ENCODE results near the gene MESD. TPM values are rescaled to one million over a fixed set of nuclear protein-coding genes. Genes with fewer than 3 reads are reported as not detected.
A peak's percentile ranks its signal among the peaks of the same experiment; 100 is the strongest.

MESD gene
- total and polyA plus RNA-seq, 2 of the 4 experiments (the other 2 are of a cell fraction) = 10.0 to 14.0 TPM

- 0 out of 2 replicates have a peak overlapping the region, but pooled peaks have one; percentile 9 for H3K27ac ChIP-seq (ENCODE audit: insufficient read depth, low read length)
- H2BK120ac ChIP-seq (ENCODE audit: low read depth, low read length) = no peak overlapping the region
- no peak overlapping the region for H3K9ac ChIP-seq (ENCODE audit: low read depth, low read length)
- 49% methylated on average over 2 of the region's 3 CpGs; no CpG with 5 or more reads in 1 of the 2 experiments for WGBS, 2 experiments (ENCODE audit: extremely low coverage in 2 of 2, insufficient read length in 1 of 2)
- H3K4me2 ChIP-seq (ENCODE audit: low read depth, low read length) = no peak overlapping the region
- ChIA-PET POLR2A (ENCODE audit: unreplicated experiment) (no interaction called here), CTCF (interaction anchor here (1.0 to 1.3 kb wide), 4 partner anchors 25 to 156 kb away, joined by 3 to 4 read pairs (median 3); partner anchors contain the start of gene CEMIP)
- TF ChIP-seq, protein P1, sequence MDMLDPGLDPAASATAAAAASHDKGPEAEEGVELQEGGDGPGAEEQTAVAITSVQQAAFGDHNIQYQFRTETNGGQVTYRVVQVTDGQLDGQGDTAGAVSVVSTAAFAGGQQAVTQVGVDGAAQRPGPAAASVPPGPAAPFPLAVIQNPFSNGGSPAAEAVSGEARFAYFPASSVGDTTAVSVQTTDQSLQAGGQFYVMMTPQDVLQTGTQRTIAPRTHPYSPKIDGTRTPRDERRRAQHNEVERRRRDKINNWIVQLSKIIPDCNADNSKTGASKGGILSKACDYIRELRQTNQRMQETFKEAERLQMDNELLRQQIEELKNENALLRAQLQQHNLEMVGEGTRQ (IDR thresholded peaks at IDR 0.05; ENCODE audit: low read depth, low read length) = no peak
- TF ChIP-seq MXI1 (IDR thresholded peaks at IDR 0.05; ENCODE audit: borderline replicate concordance, low read depth, low read length) (no peak), CTCF (conservative IDR thresholded peaks at IDR 0.05; ENCODE audit: low read depth, low read length) (0 out of 2 replicates have a peak, but pooled peaks have one; percentile 6)
- no peak overlapping the region for H3K18ac ChIP-seq (ENCODE audit: low read depth, low read length)
- DNase-seq (peak; percentile 74), ATAC-seq (ENCODE audit: low read depth) (peak; percentile 7)
- H3K9me1 ChIP-seq (ENCODE audit: insufficient read depth, low read length) = peaks cover 27% of the 10 kb centered on the region
- H3K14ac ChIP-seq (replicated peaks; ENCODE audit: low read depth, low read length) = no peak overlapping the region
- H3K79me1 ChIP-seq (ENCODE audit: low read depth in 1 of 2, low read length in 2 of 2) = 0 out of 4 replicates have a peak, but pooled peaks cover 0 to 7% of the 10 kb centered on the region in 2 experiments
- H4K5ac ChIP-seq (ENCODE audit: low read depth, low read length) = no peak overlapping the region
- H2BK15ac ChIP-seq (ENCODE audit: low read depth, low read length) = no peak overlapping the region
- H2AK5ac ChIP-seq (ENCODE audit: low read depth, low read length) = peak overlapping the region; percentile 1; the same call in 1 of the 2 replicates
- peaks cover 40% of the 10 kb centered on the region; the same call in 1 of the 2 replicates for H4K20me1 ChIP-seq (ENCODE audit: insufficient read depth, low read length)
- H2AFZ ChIP-seq (replicated peaks; ENCODE audit: low read length, poor library complexity) = peak overlapping the region; percentile 12
- dilution Hi-C loops (cut with HindIII; ENCODE audit: low sequenced_read_pairs, unreplicated experiment) (no loop called here), in situ Hi-C loops (cut with MboI; ENCODE audit: low sequenced_read_pairs) (no loop called here), intact Hi-C loops (cut with micrococcal nuclease) (no loop called here)
- no peak overlapping the region for H3K56ac ChIP-seq (ENCODE audit: extremely low read depth, insufficient read depth, low read length)
- no peak overlapping the region for H4K91ac ChIP-seq (ENCODE audit: insufficient read depth, low read depth, low read length)
- no peak overlapping the region for H3K4me3 ChIP-seq (ENCODE audit: insufficient read depth, low read depth, low read length)
- peak overlapping the region; percentile 12 for H2BK5ac ChIP-seq (ENCODE audit: low read depth, low read length, poor library complexity, severe bottlenecking)
- peak overlapping the region; percentile 71 for H2AK9ac ChIP-seq (replicated peaks; ENCODE audit: low read depth, low read length, poor library complexity)
- no peak overlapping the region for H2BK20ac ChIP-seq (ENCODE audit: low read depth, low read length)
- BruUV-seq (replicated peaks) = no TSS peak
- no peak overlapping the region for H3K23ac ChIP-seq (ENCODE audit: low read depth, low read length)
- peak overlapping the region in 1 of 2 experiments; percentile 39; a peak in 1 of 4 replicates for H4K8ac ChIP-seq (ENCODE audit: low read depth in 2 of 2, low read length in 2 of 2)
- no peaks in the 10 kb centered on the region for H3K27me3 ChIP-seq (ENCODE audit: control insufficient read depth, insufficient read depth, low read length)
- no peaks in the 10 kb centered on the region for H3K9me3 ChIP-seq (ENCODE audit: control insufficient read depth, insufficient read depth, low read length)
- H3K4ac ChIP-seq (ENCODE audit: low read depth, low read length) = no peak overlapping the region
- peaks cover 72% of the 10 kb centered on the region for H3K36me3 ChIP-seq (ENCODE audit: control insufficient read depth, insufficient read depth, low read length)
- H3K4me1 ChIP-seq (ENCODE audit: control insufficient read depth, insufficient read depth, low read length) = peaks cover 20% of the 10 kb centered on the region
Observed at GRCh38 chr15:80934761-80935221, 54.8 kb downstream of the MESD start.

Measured in IMR-90 (cell line).